Smooth muscle cell (in vitro differentiated cells): ENCODE data around the gene SPCS1. TPM values are rescaled to one million over a fixed set of nuclear protein-coding genes. Genes with fewer than 3 reads are reported as not detected.

Experiments
- DNase-seq: peaks from one replicate; lab custom pipeline; 2025; ENCODE audit not compliant: unreplicated experiment; lab: John Stamatoyannopoulos, UW
- H2AFZ ChIP-seq: fragments of 200-600 bp; sonication (generic); 2 replicates; pipeline ENCODE4 v1.6.0; 2016; ENCODE audit warnings: antibody characterized with exemption, low read depth, mild to moderate bottlenecking
- H3F3A ChIP-seq: fragments of 200-600 bp; sonication (generic); 2 replicates; pipeline ENCODE4 v1.6.0; 2017; ENCODE audit warnings: antibody characterized with exemption, low read depth
- H3K27ac ChIP-seq: fragments of 200-600 bp; sonication (generic); 2 replicates; pipeline ENCODE4 v1.5.1; 2016; ENCODE audit warnings: low read depth, mild to moderate bottlenecking
- H3K27me3 ChIP-seq: fragments of 200-600 bp; sonication (generic); 2 replicates; pipeline ENCODE4 v1.6.1; 2016; ENCODE audit warnings: low read depth, mild to moderate bottlenecking
- H3K36me3 ChIP-seq: fragments of 200-600 bp; sonication (generic); 2 replicates; pipeline ENCODE4 v1.5.1; 2016; ENCODE audit warnings: low read depth
- H3K4me1 ChIP-seq: fragments of 200-600 bp; sonication (generic); 2 replicates; pipeline ENCODE4 v1.5.1; 2016; ENCODE audit warnings: low read depth
- H3K4me2 ChIP-seq: fragments of 200-600 bp; sonication (generic); 2 replicates; pipeline ENCODE4 v1.6.0; 2016; ENCODE audit warnings: mild to moderate bottlenecking
- H3K4me3 ChIP-seq: fragments of 200-600 bp; sonication (generic); 2 replicates; pipeline ENCODE4 v1.5.1; 2016; ENCODE audit warnings: mild to moderate bottlenecking
- H3K79me2 ChIP-seq: fragments of 200-600 bp; sonication (generic); 2 replicates; pipeline ENCODE4 v1.6.0; 2016; ENCODE audit warnings: low read depth, mild to moderate bottlenecking
- H3K9ac ChIP-seq: fragments of 200-600 bp; sonication (generic); 2 replicates; pipeline ENCODE4 v1.6.0; 2016; ENCODE audit warnings: low read depth
- H3K9me3 ChIP-seq: fragments of 200-600 bp; sonication (generic); replicated peaks from 2 replicates; pipeline ENCODE4 v1.5.1; 2016; ENCODE audit warnings: low read depth
- H4K20me1 ChIP-seq: fragments of 200-600 bp; sonication (generic); 2 replicates; pipeline ENCODE4 v1.6.0; 2016; ENCODE audit warnings: low read depth
- WGBS: methylation state at CpG from one replicate; pipeline ENCODE4 v1.1.7; 2016; ENCODE audit warnings: low lambda C conversion rate; 5-methylcytosine and 5-hydroxymethylcytosine counted together
- polyA plus RNA-seq: library from polyadenylated mRNA; unstranded; fragments of >200 nt; fragmentation: Nextera tagmentation; extraction: Ambion mirVana; gene quantifications from 2 replicates; pipeline ENCODE4 v1.2.1, GENCODE V29; 2016
- total RNA-seq: library from RNA; depleted of rRNA; stranded (reverse); fragments of >200 nt; gene quantifications from 2 replicates; pipeline ENCODE4 v1.2.3, GENCODE V29; 2014
- TF ChIP-seq, protein P1 (sequence below): fragments of 200-600 bp; sonication (generic); IDR thresholded peaks from 2 replicates; pipeline ENCODE4 v1.5.1; 2017; ENCODE audit warnings: borderline replicate concordance, mild to moderate bottlenecking, antibody characterized with exemption; ENCODE audit not compliant: insufficient read depth, poor library complexity, severe bottlenecking

Gene SPCS1
- total and polyA plus RNA-seq, 2 experiments from 2014 or later, result 329 to 409 TPM

DNA sequence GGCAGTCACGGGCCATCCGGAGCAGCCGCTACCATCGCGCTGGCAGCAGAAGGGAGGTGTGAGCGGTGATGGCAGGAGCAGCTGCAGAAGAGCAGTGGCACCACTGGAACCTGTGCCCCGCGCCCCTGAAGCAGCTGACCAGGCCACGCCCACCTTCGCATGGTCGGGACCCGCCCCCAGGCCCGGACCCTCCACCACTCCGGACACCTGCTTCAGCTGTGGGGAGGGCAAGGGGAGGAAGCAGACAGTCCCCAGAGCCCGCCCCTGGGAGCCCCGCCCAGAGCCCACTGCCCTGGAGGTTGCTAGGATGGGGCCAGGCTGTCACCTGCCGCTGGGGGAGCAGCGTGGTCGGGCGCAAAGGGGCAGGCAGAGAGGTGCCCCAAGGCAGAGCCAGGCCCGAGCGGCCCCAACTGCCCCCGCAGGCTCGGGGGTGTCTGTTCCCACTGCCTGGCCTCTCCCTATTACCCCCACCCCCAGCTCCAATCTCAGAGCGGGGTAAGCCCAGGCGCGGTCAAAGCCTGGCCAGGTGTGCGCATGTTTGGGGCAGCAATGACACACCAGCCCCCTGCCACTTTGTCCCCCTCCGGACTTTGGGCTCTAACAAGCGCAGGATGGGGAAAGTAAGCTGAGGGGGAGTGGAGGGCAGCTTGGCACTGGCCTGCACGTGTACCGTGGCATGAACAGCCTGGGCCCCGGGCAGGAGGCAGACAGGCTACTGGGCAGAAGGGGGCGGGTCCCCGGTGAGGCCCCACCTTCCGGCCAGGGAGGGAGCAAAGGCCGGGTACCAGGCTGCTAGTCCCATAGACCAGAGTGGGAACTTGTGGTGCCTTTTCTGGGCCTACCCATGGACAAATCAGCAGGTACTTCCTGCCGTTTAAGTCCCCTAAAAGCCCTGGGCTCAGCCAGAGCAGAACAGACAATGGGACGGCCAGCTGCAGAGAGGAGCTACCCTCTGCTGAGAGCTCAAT is 8.7 kb downstream of the SPCS1 start:
- peaks cover 7% of the 10 kb centered on the region for H3K4me1 ChIP-seq
- H3K27ac ChIP-seq, result no peak overlapping the region
- peak overlapping the region; percentile 73 for H3K4me2 ChIP-seq
- TF ChIP-seq, protein P1, sequence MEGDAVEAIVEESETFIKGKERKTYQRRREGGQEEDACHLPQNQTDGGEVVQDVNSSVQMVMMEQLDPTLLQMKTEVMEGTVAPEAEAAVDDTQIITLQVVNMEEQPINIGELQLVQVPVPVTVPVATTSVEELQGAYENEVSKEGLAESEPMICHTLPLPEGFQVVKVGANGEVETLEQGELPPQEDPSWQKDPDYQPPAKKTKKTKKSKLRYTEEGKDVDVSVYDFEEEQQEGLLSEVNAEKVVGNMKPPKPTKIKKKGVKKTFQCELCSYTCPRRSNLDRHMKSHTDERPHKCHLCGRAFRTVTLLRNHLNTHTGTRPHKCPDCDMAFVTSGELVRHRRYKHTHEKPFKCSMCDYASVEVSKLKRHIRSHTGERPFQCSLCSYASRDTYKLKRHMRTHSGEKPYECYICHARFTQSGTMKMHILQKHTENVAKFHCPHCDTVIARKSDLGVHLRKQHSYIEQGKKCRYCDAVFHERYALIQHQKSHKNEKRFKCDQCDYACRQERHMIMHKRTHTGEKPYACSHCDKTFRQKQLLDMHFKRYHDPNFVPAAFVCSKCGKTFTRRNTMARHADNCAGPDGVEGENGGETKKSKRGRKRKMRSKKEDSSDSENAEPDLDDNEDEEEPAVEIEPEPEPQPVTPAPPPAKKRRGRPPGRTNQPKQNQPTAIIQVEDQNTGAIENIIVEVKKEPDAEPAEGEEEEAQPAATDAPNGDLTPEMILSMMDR, result no peak
- no peak for DNase-seq
- H3F3A ChIP-seq, result peaks cover 10% of the 10 kb centered on the region
- H3K27me3 ChIP-seq, result no peaks in the 10 kb centered on the region
- no peak overlapping the region for H2AFZ ChIP-seq
- H3K79me2 ChIP-seq, result no peaks in the 10 kb centered on the region
- peaks cover 8% of the 10 kb centered on the region for H3K36me3 ChIP-seq
- WGBS, result 19% methylated on average over 38 of the region's 39 CpGs
- H4K20me1 ChIP-seq, result no peaks in the 10 kb centered on the region
- peak overlapping the region; percentile 26 for H3K4me3 ChIP-seq
- no peak overlapping the region for H3K9ac ChIP-seq
- no peaks in the 10 kb centered on the region for H3K9me3 ChIP-seq

DNA sequence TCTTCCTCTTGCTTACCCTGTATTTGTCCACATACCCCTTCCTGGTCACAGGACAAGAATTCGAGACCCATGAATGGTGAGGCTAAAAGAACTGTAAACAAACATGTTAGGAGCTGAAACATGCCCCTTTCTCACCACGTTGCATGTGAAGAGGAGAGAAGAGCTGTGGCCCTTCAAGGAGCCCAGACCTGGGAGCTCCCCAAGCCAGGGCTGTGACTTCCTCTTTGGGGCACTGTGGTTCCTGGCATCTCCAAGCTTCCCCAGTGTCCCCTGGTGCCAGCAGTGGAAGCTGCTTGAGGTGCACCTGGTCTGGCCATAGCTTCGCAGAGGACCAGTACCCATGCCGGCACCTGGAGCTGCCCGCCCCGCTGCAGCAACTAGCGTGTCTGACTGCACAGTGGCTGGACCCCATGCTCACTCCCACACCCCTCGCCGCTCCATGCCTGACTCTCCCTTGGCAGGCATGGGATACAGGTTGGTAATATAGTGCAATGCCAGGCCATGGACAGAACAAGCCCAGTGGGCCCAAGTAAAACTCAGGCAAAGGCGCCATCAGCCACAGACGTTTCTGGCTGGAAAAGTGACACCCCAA is 9.9 kb downstream of the SPCS1 start:
- TF ChIP-seq, protein P1, result no peak
- no peak overlapping the region for H3K4me2 ChIP-seq
- no peaks in the 10 kb centered on the region for H3K27me3 ChIP-seq
- H3K9ac ChIP-seq, result no peak overlapping the region
- H3K4me3 ChIP-seq, result no peak overlapping the region
- H4K20me1 ChIP-seq, result no peaks in the 10 kb centered on the region
- H2AFZ ChIP-seq, result no peak overlapping the region
- WGBS, result 94% methylated on average over 11 of the region's 11 CpGs
- H3K27ac ChIP-seq, result no peak overlapping the region
- peaks cover 7% of the 10 kb centered on the region for H3K4me1 ChIP-seq
- peaks cover 2% of the 10 kb centered on the region for H3F3A ChIP-seq
- DNase-seq, result no peak
- peaks cover 12% of the 10 kb centered on the region for H3K36me3 ChIP-seq
- H3K79me2 ChIP-seq, result no peaks in the 10 kb centered on the region
- H3K9me3 ChIP-seq, result no peaks in the 10 kb centered on the region

DNA sequence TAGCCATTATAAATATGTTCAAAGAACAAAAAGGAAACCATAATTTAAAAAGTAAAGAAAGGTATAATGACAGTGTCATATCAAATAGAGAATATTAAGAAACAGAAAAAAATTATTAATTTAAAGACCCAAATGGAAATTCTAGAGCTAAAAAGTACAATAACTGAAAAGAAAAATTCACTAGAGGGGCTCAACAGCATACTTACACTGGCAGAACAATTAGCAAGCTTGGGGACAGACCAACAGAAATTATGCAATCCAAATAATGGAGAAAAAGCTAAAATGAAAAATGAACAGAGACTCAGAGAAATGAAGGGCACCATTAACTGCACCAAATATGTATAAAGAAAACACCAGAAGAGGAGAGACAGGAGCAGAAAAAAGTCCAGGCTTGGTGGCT is 13.7 kb downstream of the SPCS1 start:
- Histone ChIP-seq H3F3A (no peaks in the 10 kb centered on the region), H3K4me2 (no peak overlapping the region), H4K20me1 (no peaks in the 10 kb centered on the region), H3K9ac (no peak overlapping the region), H3K27me3 (no peaks in the 10 kb centered on the region), H3K36me3 (peaks cover 12% of the 10 kb centered on the region), H3K79me2 (no peaks in the 10 kb centered on the region), H3K4me1 (peaks cover 2% of the 10 kb centered on the region), H3K9me3 (no peaks in the 10 kb centered on the region), H3K4me3 (no peak overlapping the region), H2AFZ (no peak overlapping the region), H3K27ac (no peak overlapping the region)
- no peak for DNase-seq
- TF ChIP-seq, protein P1, result no peak
